HUDEP-2 (cell line): Measurements from ENCODE around the gene DGCR2.
"Not testable (repeated sequence)": the region's sequence is repeated elsewhere in the genome, so short reads cannot be mapped to it uniquely, and the experiment has no call there.

Source experiments
- DNase-seq, 76 experiments: peaks; one replicate each; lab custom pipeline; 2025; ENCODE audit not compliant: unreplicated experiment in 76 of 76; lab: John Stamatoyannopoulos, UW

DGCR2 gene

DNA sequence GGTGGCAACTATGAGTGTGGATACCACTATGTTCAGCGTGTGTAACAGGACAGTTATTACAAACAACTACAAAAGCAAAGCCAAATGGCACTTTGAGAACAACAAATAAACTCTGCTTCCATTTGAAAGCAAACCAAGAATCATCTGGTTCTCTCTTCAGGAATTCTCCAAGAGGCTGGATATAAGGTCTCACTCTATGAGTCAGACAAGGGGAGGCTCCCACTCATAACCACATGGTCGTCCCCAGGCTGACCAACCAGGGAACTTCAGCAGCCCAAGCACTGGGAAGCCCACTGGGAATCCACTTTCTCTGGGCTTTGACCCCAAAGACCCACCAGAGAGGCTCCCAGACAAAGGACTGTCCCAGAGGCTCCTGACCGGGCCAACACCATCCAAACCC lies 35.3 kb downstream of the DGCR2 start:
- DNase-seq, result no peak

DNA sequence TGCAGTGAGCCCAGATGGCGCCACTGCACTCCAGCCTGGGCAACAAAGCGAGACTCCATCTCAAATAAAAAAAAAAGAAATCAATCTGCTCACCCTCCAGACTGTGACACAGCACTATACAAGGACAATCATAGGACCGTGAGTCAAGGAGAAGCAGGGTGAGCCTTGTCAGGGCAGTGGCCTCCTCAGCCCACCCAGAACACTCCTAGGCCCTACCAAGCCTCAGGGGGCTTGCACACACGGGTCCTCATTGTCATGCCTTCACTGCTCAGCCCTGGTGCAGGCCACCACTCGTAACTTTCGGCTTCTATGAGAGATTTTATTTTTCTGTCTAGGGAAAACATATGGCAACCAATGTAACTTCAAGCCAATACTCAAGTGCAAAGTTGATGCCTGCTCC lies 35.8 kb downstream of the DGCR2 start:
- DNase-seq, result no peak

- peak in 8 of 76 experiments; percentile 2 to 22 (median 10) for DNase-seq
Observed at GRCh38 chr22:19085233-19085718, 36.9 kb downstream of the DGCR2 start.

GRCh38 chr22:19084586-19084985 lies 37.6 kb downstream of the DGCR2 start:
- not testable (repeated sequence) for DNase-seq

GRCh38 chr22:19084126-19084525 lies 38.1 kb downstream of the DGCR2 start:
- DNase-seq, result not testable (repeated sequence)

GRCh38 chr22:19082793-19083192 lies 39.4 kb downstream of the DGCR2 start:
- DNase-seq, result no peak

- DNase-seq, result no peak
Observed at GRCh38 chr22:19082101-19082500, 40.1 kb downstream of the DGCR2 start.

- DNase-seq, result no peak
Observed at GRCh38 chr22:19081351-19081750, 40.9 kb downstream of the DGCR2 start.

- no peak for DNase-seq
Observed at GRCh38 chr22:19080853-19081252, 41.4 kb downstream of the DGCR2 start.

DNA sequence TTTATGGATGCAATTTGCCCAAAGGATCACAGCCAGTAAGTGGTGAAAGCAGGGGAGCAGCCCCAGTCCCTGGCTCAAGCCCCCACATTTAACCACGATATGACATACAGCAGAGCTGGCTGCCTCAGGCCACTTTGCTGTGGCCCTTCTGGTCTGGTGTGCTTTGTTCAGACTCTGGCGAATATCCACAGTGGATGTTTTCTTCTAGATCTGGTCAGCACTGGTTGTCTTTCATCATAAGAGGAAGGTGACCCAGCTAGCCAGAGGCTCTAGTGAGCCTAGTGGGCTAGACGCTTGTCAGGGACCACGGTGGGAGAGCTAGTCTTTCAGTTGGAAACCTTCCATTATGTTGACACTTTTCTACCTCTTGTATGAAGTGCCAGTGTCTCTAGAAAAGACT lies 42.5 kb downstream of the DGCR2 start:
- DNase-seq, result no peak

GRCh38 chr22:19075404-19075803 lies 46.8 kb downstream of the DGCR2 start:
- no peak for DNase-seq

DNA sequence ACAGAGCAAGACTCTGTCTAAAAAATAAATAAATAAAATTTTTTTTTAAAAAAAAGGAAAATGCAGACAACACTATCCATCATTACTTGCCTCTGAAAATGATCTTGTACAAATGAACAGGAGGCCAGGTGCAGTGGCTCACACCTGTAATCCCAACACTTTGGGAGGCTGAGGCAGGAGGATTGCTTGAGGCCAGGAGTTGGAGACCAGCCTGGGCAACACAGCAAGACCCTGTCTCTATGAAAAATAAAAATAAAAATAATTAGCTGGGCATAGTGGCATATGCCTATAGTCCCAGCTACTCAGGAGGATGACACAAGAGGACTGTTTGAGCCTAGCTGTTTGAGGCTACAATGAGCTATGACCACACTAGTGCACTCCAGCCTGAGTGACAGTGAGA lies 49.4 kb downstream of the DGCR2 start:
- not testable (repeated sequence) for DNase-seq

DNA sequence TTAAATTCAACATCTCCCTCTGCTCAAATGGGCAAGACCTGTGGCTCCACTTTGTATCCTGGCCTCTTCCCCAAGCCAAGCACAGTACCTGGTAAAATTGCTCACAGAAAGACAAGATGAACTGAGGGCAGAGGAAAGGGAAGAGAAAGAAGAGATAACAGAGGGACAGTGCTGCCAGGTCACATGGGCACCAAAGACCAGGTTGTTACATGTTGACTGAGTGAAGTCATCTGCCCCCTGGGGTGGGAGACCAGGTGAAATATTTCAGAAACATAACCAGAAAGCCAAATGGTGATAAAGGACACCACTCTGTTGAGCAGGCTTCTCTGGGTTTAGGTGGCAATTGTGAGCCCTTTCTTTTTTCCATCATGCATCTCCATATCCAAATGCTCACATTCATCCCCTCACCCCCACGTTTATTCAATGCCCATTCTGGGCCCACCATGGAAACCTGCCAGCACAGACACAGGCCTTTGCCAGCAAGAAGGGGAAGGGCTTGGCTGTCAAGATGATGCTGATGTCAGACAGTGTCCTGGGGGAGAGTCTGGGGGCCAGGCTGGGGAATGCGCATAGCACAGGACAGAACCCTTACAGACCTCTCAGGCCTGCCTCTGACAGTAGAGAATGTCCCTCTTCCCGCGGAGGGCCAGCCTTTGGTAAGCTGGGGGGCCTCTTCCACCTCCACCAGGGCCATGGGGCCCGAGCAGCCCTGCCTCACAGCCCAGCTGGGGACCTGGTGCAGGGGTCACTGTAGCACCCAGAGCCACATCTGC lies 51.6 kb downstream of the DGCR2 start:
- DNase-seq, result no peak

DNA sequence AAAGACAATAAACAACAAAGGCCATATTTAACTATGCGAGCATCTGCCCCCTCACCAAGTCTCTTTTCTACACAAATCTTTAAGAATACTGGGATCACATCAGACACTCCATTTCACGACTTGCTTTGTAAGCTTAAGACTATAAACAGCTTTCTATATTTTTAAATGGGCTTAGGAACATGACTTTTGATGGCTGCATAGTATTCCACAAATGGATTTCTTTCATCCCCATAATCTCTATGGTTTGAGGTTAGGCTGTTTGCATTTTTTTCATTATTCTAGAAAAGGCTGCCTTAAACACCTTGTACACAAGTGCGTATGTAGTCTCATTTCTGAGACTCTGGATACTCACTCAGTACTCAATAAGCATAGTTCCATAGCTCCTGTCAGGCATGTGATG lies 52.8 kb downstream of the DGCR2 start:
- no peak for DNase-seq

DNA sequence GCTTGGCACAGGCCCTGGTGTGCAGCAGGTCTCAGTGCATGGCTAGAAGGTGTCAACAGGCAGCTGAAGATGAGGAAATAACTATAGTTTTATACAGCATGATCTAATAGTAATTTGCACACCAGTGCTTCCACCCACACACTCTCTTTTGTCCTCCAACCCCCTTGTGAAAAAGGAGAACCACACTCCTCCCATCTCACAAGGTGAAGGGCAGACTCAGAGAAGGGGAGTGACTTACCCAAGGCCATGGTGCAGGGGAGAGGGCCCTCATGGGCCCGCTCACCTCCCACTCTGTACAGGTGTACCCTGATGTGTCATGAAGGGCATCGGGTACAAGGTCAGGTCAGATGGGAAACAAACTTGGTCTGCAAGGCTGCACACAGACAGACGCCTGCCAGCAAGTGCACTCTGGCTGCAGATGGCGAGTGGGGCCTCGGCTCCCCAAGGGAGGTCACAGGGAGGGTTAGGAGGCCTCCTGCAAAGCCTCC lies 53.4 kb downstream of the DGCR2 start:
- no peak for DNase-seq

DNA sequence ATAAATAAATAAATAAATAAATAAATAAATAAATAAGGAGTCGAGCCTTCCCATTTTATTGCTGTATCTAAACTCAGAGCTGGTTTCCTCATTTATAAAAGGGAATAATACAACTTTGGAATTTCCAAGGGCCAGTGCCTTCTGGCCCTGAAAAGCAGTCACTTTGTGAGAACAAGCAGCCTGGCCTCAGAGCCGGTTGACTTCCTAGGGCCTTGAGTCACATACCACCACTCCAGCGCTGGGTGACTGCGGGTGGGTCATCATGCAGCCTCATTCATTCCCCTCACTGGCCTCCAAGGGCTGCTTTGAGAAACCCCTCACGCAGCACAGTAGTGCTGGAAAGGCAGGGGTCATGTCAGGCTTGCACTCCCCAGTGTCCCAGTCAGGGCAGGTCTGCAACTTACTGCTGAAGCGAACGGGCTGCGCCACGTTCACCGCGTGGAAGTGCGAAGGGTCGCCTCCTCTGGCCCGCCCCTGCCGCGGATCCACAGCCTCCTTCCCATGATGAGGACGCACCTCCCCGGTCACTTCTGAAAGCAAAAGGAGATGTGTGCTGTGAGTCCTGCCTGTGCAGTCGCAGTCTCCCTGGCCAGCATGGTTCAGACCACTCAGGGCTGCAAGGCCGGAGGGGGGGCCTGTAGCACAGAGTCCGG lies 54.4 kb downstream of the DGCR2 start:
- DNase-seq, result no peak

DNA sequence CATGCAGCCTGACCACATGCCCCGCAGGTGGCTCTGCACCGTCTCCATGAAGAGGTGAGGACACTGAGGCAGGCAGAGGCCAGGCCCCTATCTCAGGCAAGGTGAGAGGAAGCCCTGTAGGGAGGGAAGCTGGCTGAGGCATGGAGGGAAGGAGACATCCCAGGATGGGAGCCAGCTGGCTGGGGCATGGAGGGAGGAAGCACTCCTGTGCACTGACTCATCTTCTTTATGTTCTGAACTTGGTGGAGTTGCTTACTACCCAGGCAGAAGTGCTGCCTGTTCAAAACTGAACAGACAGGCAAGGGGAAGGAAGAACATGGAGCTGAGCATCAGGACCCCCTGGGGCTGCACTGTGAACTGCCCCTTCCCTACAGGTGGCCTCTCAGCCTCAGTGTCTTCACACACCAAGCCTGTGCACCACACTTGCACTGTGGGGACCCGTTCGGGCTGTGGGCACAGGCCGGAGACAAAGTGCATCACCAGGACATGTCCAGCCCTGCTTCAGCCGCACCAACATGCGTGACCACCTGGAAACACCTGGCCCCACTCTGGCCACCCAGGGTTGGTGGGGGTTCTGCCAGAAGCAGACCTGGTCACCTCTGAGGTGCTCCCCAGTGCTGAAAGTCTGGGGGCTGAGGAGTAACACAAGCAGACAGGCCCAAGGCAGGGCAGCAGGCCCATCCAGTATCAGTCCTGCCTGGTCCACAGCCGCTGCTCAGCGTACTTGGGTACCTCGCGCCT lies 55.5 kb downstream of the DGCR2 start:
- DNase-seq, result no peak

- no peak for DNase-seq
Observed at GRCh38 chr22:19065929-19066328, 56.3 kb downstream of the DGCR2 start.

DNA sequence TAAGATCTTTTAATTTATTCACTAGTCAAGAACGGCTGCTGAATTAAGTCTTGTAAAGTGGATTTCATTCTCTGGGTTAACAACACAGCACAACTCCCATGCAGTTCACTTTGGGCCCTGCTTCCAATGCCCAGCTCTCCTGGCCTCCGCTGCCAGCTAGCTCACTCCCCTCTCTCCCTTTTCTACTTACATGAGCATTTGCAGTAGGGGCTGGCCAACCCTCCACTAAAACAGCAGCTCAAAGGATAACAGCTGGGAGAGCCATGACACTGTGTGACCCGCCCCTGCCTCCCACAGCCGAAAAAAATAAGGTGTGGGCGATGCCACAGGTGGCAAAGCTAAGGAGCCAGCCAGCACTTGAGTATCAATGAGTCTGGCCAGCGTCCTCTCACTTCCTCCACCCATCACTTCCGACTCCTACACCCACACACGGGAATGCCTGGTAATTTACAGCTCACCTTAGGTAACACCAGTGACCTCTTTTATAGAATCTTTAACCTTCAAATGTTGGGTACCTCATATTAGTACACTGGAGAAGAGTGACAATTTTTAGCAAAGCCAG lies 56.8 kb downstream of the DGCR2 start:
- DNase-seq, result no peak

GRCh38 chr22:19064354-19065054 lies 57.7 kb downstream of the DGCR2 start:
- DNase-seq, result no peak
